ENCODE data around the gene UMODL1. TPM values are rescaled to one million over a fixed set of nuclear protein-coding genes. Genes with fewer than 3 reads are reported as not detected.

UMODL1 gene
- total and polyA plus RNA-seq, 2 donors (not counting 3 experiments of a cell fraction or from before 2014, with no cell fraction given), result not detected

DNA sequence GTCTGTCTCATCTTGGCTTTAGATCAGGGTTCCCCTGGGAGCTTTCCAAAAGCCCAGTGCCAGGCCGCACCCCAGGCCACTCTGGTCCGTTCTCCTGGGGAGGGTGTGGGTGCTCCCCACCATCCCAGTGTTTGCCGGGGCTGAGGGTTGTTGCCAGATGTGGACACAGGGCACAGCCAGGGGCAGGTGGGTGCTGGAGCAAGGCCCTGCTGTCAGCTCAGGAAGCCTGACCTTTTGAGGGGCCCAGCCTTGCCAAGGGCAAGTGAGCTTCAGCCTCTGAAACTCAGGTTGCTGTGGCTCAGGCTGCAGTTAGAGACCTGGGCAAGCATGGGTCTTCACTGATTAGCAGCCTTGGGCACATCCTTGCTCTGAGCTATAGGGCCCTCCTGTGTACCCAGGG is 38.1 kb upstream of the UMODL1 start:
- no peaks in the 10 kb centered on the region for H3K79me2 ChIP-seq (ENCODE audit: control insufficient read depth, insufficient read depth, low read length)
- no peak for FAIRE-seq
- POLR2A ChIA-PET, result no interaction called here
- no peak overlapping the region for H3K4me2 ChIP-seq (ENCODE audit: insufficient read depth, low read length)
- H4K20me1 ChIP-seq (replicated peaks; ENCODE audit: control insufficient read depth, extremely low read depth, insufficient read depth, low read length), result no peaks in the 10 kb centered on the region
- H3K9me1 ChIP-seq (replicated peaks; ENCODE audit: control insufficient read depth, extremely low read depth, insufficient read depth, low read length), result no peaks in the 10 kb centered on the region
- intact Hi-C loops (cut with micrococcal nuclease) (no loop called here), dilution Hi-C loops (cut with MboI; ENCODE audit: extremely low pct_ligation_motif_present, low sequenced_read_pairs) (no loop called here)
- DNase-seq (ENCODE audit: low read depth, low spot score), result no peak
- no peak overlapping the region for H3K9ac ChIP-seq (replicated peaks; ENCODE audit: extremely low read depth, insufficient read depth, low read length)
- no peak overlapping the region for H2AFZ ChIP-seq (ENCODE audit: low read depth, low read length)
- CTCF ChIA-PET, result interaction anchor here (1.1 kb wide), 1 partner anchor 15 kb away, joined by 4 read pairs; no protein-coding TSS in a partner anchor
- no peaks in the 10 kb centered on the region for H3K36me3 ChIP-seq (ENCODE audit: control insufficient read depth in 2 of 2, extremely low read depth in 1 of 2, insufficient read depth in 2 of 2, low read length in 2 of 2)
- H3K27ac ChIP-seq (ENCODE audit: insufficient read depth, low read depth, low read length), result no peak overlapping the region
- no TSS peak for BruUV-seq (replicated peaks)
- no peaks in the 10 kb centered on the region for H3K4me1 ChIP-seq (ENCODE audit: control insufficient read depth, extremely low read depth, insufficient read depth, low read length)
- H3K4me3 ChIP-seq (replicated peaks in 1 of 3; ENCODE audit: insufficient read depth in 1 of 3, low read depth in 1 of 3, low read length in 3 of 3), result no peak overlapping the region
- TF ChIP-seq EZH2 (IDR thresholded peaks at IDR 0.05; ENCODE audit: borderline replicate concordance, low read depth, low read length, severe bottlenecking) (no peak), POLR2A (IDR thresholded peaks at IDR 0.05; ENCODE audit: low read depth, low read length) (no peak), FOS (IDR thresholded peaks at IDR 0.05; ENCODE audit: borderline replicate concordance, insufficient read depth, low read length) (no peak)
- TF ChIP-seq, protein P1, sequence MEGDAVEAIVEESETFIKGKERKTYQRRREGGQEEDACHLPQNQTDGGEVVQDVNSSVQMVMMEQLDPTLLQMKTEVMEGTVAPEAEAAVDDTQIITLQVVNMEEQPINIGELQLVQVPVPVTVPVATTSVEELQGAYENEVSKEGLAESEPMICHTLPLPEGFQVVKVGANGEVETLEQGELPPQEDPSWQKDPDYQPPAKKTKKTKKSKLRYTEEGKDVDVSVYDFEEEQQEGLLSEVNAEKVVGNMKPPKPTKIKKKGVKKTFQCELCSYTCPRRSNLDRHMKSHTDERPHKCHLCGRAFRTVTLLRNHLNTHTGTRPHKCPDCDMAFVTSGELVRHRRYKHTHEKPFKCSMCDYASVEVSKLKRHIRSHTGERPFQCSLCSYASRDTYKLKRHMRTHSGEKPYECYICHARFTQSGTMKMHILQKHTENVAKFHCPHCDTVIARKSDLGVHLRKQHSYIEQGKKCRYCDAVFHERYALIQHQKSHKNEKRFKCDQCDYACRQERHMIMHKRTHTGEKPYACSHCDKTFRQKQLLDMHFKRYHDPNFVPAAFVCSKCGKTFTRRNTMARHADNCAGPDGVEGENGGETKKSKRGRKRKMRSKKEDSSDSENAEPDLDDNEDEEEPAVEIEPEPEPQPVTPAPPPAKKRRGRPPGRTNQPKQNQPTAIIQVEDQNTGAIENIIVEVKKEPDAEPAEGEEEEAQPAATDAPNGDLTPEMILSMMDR (IDR thresholded peaks at IDR 0.05; ENCODE audit: extremely low read depth in 1 of 2, insufficient read depth in 1 of 2, low read depth in 1 of 2, low read length in 2 of 2), result no peak
- H3K9me3 ChIP-seq (replicated peaks; ENCODE audit: control insufficient read depth, insufficient read depth, low read length), result no peaks in the 10 kb centered on the region
- H3K27me3 ChIP-seq (ENCODE audit: control insufficient read depth in 2 of 2, insufficient read depth in 2 of 2, low read length in 2 of 2), result peaks cover 0 to 7% of the 10 kb centered on the region in 2 experiments

DNA sequence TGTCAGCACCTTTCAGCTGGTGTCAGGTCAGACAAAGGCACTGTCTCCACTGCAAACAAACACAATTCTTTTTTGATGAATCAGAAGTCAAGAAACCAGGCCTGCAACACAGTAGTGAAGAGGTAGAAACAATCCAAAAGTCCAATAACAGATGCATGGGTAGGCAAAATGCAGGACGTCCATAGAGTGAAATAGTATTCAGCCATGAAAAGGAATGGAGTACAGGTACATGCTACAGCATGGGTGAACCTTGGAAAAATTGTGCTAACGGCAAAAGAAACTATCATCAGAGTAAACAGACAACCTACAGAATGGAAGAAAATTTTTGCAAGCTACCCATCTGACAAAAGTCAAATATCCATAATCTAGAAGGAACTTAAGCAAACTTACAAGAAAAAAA is 34.8 kb upstream of the UMODL1 start:
- DNase-seq (ENCODE audit: low read depth, low spot score), result no peak
- H3K4me3 ChIP-seq (replicated peaks in 1 of 3; ENCODE audit: insufficient read depth in 1 of 3, low read depth in 1 of 3, low read length in 3 of 3), result no peak overlapping the region
- BruUV-seq (replicated peaks), result no TSS peak
- dilution Hi-C loops (cut with MboI; ENCODE audit: extremely low pct_ligation_motif_present, low sequenced_read_pairs) (no loop called here), intact Hi-C loops (cut with micrococcal nuclease) (no loop called here)
- no peak overlapping the region for H3K27ac ChIP-seq (ENCODE audit: insufficient read depth, low read depth, low read length)
- no peak for FAIRE-seq
- H3K79me2 ChIP-seq (ENCODE audit: control insufficient read depth, insufficient read depth, low read length), result no peaks in the 10 kb centered on the region
- H3K27me3 ChIP-seq (ENCODE audit: control insufficient read depth in 2 of 2, insufficient read depth in 2 of 2, low read length in 2 of 2), result peaks cover 0 to 4% of the 10 kb centered on the region in 2 experiments
- no peak overlapping the region for H3K9ac ChIP-seq (replicated peaks; ENCODE audit: extremely low read depth, insufficient read depth, low read length)
- ChIA-PET CTCF (no interaction called here), POLR2A (no interaction called here)
- peaks cover 5% of the 10 kb centered on the region for H3K4me1 ChIP-seq (ENCODE audit: control insufficient read depth, extremely low read depth, insufficient read depth, low read length)
- H4K20me1 ChIP-seq (replicated peaks; ENCODE audit: control insufficient read depth, extremely low read depth, insufficient read depth, low read length), result no peaks in the 10 kb centered on the region
- H3K9me3 ChIP-seq (replicated peaks; ENCODE audit: control insufficient read depth, insufficient read depth, low read length), result no peaks in the 10 kb centered on the region
- no peaks in the 10 kb centered on the region for H3K36me3 ChIP-seq (ENCODE audit: control insufficient read depth in 2 of 2, extremely low read depth in 1 of 2, insufficient read depth in 2 of 2, low read length in 2 of 2)
- no peak overlapping the region for H2AFZ ChIP-seq (ENCODE audit: low read depth, low read length)
- H3K9me1 ChIP-seq (replicated peaks; ENCODE audit: control insufficient read depth, extremely low read depth, insufficient read depth, low read length), result no peaks in the 10 kb centered on the region
- H3K4me2 ChIP-seq (ENCODE audit: insufficient read depth, low read length), result no peak overlapping the region
- TF ChIP-seq FOS (IDR thresholded peaks at IDR 0.05; ENCODE audit: borderline replicate concordance, insufficient read depth, low read length) (no peak), POLR2A (IDR thresholded peaks at IDR 0.05; ENCODE audit: low read depth, low read length) (no peak), GATA2 (IDR thresholded peaks at IDR 0.05; ENCODE audit: insufficient read depth, insufficient read length, low read depth, low read length) (no peak), POLR2AphosphoS5 (IDR thresholded peaks at IDR 0.05; ENCODE audit: insufficient read depth, low read depth, low read length) (no peak), EZH2 (IDR thresholded peaks at IDR 0.05; ENCODE audit: borderline replicate concordance, low read depth, low read length, severe bottlenecking) (no peak), JUN (IDR thresholded peaks at IDR 0.05; ENCODE audit: borderline replicate concordance, insufficient read depth, insufficient read length, low read depth) (no peak), MYC (IDR thresholded peaks at IDR 0.05; ENCODE audit: low read depth, low read length) (no peak)
- TF ChIP-seq, protein P1 (IDR thresholded peaks at IDR 0.05; ENCODE audit: extremely low read depth in 1 of 2, insufficient read depth in 1 of 2, low read depth in 1 of 2, low read length in 2 of 2), result no peak
- TF ChIP-seq, protein P2, sequence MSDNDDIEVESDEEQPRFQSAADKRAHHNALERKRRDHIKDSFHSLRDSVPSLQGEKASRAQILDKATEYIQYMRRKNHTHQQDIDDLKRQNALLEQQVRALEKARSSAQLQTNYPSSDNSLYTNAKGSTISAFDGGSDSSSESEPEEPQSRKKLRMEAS (IDR thresholded peaks at IDR 0.05; ENCODE audit: insufficient read depth, insufficient read length), result no peak

Measured in endothelial cell of umbilical vein (primary cell).